GM19452 (cell line): ENCODE measurements around the gene GHR.

Source experiments
- ATAC-seq: cut with Tn5 transposase; IDR thresholded peaks from one replicate; pipeline ENCODE4 v1.9.1; 2021; ENCODE audit not compliant: unreplicated experiment

The GHR gene

DNA sequence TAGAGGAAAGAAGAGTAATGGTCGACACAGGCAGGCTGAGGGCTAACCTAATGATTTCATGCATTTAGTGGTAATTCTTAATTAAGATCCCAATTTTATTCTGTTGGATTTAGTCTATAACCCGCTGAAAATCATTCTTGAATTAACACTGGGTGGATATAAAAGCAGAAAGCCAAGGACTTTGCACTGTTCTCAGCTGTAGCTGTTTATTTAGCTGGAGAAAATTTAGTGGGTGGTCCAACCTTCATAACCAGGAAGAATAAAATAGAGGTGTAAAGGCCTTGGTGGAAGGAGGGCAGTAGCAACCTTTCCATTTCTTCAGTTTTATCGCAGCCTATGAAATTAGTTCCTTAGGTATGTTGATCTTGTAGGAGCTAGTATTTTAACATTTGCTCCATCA is 92.3 kb downstream of the GHR start:
- no peak for ATAC-seq

GRCh38 chr5:42516282-42517042 is 93.2 kb downstream of the GHR start:
- no peak for ATAC-seq

DNA sequence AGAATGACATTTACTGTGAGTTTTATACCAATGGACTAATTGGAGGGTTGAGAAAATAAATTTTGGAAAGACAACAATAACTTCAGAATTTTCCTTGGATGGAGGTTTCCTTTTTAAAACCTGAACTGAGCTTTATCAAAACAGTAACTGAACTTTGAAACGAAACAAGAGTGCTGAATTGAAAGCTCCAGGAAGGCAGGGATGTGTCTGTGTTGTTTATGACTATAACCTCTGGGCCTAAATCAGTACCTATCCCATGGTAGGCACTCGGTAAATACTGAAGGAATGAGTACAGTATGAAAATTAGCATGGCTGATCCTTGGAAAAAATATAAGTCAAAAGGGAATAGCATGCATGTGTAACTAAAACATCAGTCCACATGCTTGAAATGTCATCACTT is 93.9 kb downstream of the GHR start:
- no peak for ATAC-seq

- no peak for ATAC-seq
Measured at GRCh38 chr5:42518595-42519221, 95.5 kb downstream of the GHR start.

- no peak for ATAC-seq
Measured at GRCh38 chr5:42520203-42520602, 97.0 kb downstream of the GHR start.

- no peak for ATAC-seq
Measured at GRCh38 chr5:42520957-42521356, 97.7 kb downstream of the GHR start.

GRCh38 chr5:42521406-42521805 is 98.2 kb downstream of the GHR start:
- no peak for ATAC-seq

DNA sequence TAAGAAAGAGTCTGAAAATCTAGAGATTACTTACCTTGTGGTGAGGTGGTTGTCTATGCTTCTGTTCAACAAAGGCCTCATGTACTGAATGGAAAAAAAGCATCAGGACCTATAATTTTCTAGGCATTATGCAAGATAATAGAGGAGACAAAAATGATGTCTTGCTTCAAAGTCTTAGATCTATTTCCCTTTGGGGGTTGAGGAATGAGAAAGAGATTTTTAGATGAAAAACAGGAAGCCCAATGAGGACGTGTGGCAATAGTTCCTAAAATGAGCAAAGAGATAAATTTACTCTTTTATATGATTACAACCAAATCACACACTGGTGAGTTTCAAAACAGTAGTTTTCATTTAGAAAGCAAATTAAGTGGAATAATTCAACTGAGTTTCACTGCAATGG is 99.5 kb downstream of the GHR start:
- no peak for ATAC-seq

DNA sequence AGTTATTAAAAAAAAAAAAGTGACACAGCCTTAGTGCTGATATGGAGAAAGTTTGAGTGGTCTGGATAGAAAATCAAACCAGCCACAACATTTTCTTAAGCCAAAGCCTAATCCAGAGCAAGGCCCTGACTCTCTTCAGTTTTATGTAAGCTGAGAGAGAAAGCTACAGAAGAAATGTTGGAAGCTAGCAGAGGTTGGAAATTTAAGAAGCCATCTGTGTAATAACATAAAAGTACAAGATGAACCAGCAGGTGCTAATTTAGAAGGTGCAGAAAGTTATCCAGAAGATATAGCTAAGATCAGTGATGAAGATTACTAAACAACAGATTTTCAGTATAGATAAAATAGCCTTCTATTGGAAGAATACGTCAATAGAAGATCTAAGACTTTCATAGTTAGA is 102.9 kb downstream of the GHR start:
- ATAC-seq = no peak

DNA sequence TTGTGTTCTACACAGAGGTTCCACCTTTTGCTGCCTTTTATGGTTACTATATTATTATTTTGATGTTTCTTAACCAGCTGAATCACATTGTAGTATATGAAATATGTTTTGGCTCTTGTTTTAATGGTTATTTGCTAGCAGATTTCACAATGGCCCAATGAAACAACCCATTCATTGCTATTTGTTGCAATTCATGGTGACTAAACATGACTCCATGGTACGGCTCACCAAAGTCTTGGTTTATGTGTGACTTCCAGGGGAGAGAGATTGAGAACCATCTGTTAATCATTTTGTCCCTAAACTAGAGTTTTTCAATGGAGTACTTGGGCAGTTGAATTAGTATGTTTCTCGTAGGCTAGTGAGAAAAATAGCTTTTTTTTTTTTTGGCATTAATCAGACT is 108.4 kb downstream of the GHR start:
- ATAC-seq = no peak

DNA sequence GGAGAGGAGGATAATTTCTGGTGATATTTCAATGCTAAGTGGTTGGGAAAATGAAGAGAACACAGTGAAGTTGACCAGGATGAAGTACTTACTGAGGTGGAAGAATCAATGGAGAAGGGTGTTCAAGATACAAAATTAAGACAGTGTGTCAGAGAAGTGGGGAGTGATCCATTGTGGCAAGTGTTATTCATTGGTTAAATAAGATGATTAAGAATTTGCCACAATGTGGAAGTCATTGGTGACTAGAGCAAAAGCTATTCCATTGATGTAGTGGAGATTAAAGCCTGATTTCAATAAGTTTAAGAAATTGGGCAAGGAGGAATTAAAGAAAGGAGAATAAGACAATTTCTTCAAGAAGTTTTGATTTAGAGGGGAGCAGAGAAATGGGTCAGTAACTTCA is 118.9 kb downstream of the GHR start:
- no peak for ATAC-seq

GRCh38 chr5:42543774-42544173 is 120.5 kb downstream of the GHR start:
- no peak for ATAC-seq

DNA sequence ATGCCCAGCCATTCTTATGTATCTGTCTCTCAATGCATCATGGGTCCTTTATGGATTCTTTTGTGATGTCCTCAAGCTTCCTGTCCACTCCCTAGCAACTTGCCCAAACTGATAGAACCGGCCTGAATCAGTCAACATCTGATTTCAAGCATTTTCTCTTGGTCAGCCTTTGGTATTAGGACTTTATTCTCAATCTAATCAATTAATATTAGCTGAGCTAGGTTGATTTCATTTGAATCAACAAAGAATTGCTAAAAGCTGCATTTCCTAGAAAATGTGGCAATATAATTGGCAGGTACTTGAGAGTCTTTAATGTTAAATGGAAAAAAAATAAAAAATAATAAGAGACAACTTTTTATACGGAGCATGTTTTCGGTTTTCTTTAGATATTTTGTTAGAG is 121.8 kb downstream of the GHR start:
- no peak for ATAC-seq

GRCh38 chr5:42547141-42547540 is 123.9 kb downstream of the GHR start:
- ATAC-seq = no peak

- ATAC-seq = no peak
Measured at GRCh38 chr5:42547894-42548293, 124.7 kb downstream of the GHR start.

GRCh38 chr5:42552597-42552996 is 129.4 kb downstream of the GHR start:
- no peak for ATAC-seq

- ATAC-seq = no peak
Measured at GRCh38 chr5:42553461-42553860, 130.2 kb downstream of the GHR start.

DNA sequence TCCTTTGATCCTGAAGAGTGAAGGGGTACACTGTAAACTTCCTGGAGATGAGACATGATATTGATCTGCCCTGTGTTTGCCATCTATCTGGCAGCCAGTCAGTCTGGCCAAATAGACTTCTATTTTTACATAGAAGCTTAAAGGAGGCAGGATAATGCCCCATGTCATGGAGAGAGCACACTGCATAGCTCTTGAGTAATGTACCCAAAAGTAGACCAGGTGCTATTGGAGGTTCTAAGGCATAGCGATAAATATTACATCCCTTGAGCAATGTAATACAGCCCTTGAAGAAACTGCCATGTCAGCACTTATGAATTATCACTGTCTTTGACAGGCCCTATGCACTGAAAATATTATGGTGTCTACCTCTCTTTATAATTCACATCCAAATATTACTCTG is 131.8 kb downstream of the GHR start:
- no peak for ATAC-seq

GRCh38 chr5:42555797-42556196 is 132.6 kb downstream of the GHR start:
- no peak for ATAC-seq

- ATAC-seq = no peak
Measured at GRCh38 chr5:42557689-42558088, 134.4 kb downstream of the GHR start.

GRCh38 chr5:42561656-42562055 is 138.4 kb downstream of the GHR start:
- ATAC-seq = no peak

DNA sequence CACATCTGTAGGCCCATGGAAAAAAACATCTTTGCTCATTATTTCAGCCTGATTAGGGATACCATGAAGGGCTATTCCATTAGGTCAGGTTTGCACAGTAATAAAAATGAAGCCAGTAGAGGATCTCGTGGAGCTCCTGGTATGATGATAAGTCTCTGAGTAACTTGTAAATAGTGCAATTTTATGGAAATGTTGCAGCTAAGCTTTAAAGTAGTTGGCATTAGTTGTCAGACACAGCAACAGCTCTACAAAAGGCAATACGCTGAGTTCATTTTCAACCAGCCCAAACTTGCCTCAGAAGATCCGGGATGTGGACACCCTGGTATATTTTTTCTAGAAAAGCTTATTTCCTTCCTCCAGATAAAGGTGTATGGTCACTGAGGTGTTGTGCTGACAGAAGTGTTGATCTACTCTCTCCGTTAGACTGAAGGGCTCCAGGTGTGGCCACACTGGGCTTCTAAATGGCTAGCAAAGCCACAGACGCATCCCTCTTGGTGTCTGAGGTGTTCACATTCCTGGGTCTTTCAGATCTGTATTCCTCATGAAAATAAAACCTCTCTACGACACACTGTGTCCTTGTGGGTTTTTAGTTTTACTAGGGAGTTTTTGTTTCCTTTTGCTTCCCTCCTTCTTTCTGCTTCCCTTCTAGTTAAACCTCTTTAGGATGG is 141.6 kb downstream of the GHR start:
- no peak for ATAC-seq
